ENCODE data around the gene LPCAT1. TPM values are rescaled to one million over a fixed set of nuclear protein-coding genes. Genes with fewer than 3 reads are reported as not detected.

Gene LPCAT1
- total and polyA plus RNA-seq, 2 of the 4 experiments (the other 2 are of a cell fraction) = 17.7 to 33.6 TPM

GRCh38 chr5:1447671-1448361 lies 75.9 kb downstream of the LPCAT1 start:
- intact Hi-C loops (cut with micrococcal nuclease) (no loop called here), in situ Hi-C loops (cut with MboI; ENCODE audit: low sequenced_read_pairs) (no loop called here)
- POLR2A ChIA-PET (ENCODE audit: unreplicated experiment) = no interaction called here

More at GRCh38 chr5:1447671-1448361, 75.9 kb downstream of the LPCAT1 start:
- H3K4me2 ChIP-seq (ENCODE audit: low read depth, low read length) = no peak overlapping the region
- WGBS, 2 experiments (ENCODE audit: extremely low coverage in 2 of 2, insufficient read length in 1 of 2) = no CpG with 5 or more reads among the region's 16 CpGs
- H2AK9ac ChIP-seq (replicated peaks; ENCODE audit: low read depth, low read length, poor library complexity) = peak overlapping the region; percentile 42
- CTCF ChIA-PET = no interaction called here
- H2BK120ac ChIP-seq (ENCODE audit: low read depth, low read length) = no peak overlapping the region
- peak overlapping the region; percentile 14 for H2AFZ ChIP-seq (replicated peaks; ENCODE audit: low read length, poor library complexity)
- no peak overlapping the region for H4K8ac ChIP-seq (ENCODE audit: low read depth in 2 of 2, low read length in 2 of 2)
- no peak overlapping the region for H3K9ac ChIP-seq (ENCODE audit: low read depth, low read length)
- H4K5ac ChIP-seq (ENCODE audit: low read depth, low read length) = no peak overlapping the region
- no peak overlapping the region for H2BK15ac ChIP-seq (ENCODE audit: low read depth, low read length)
- no peak for ATAC-seq (ENCODE audit: low read depth)
- peaks cover 2% of the 10 kb centered on the region for H3K9me3 ChIP-seq (ENCODE audit: control insufficient read depth, insufficient read depth, low read length)
- H3K4me1 ChIP-seq (ENCODE audit: control insufficient read depth, insufficient read depth, low read length) = no peaks in the 10 kb centered on the region
- H3K23ac ChIP-seq (ENCODE audit: low read depth, low read length) = no peak overlapping the region
- H3K27me3 ChIP-seq (ENCODE audit: control insufficient read depth, insufficient read depth, low read length) = peaks cover 64% of the 10 kb centered on the region
- TF ChIP-seq ELK1 (IDR thresholded peaks at IDR 0.05; ENCODE audit: borderline replicate concordance, low read depth, low read length) = no peak
- TF ChIP-seq MAZ (IDR thresholded peaks at IDR 0.05; ENCODE audit: borderline replicate concordance, low read depth, low read length) = no peak
- TF ChIP-seq SMC3 (IDR thresholded peaks at IDR 0.05; ENCODE audit: low read depth, low read length) = no peak
- no peak for TF ChIP-seq MAFK (IDR thresholded peaks at IDR 0.05; ENCODE audit: low read depth, low read length)
- TF ChIP-seq FOS (IDR thresholded peaks at IDR 0.05; ENCODE audit: low read depth, low read length) = no peak
- TF ChIP-seq CHD1 (IDR thresholded peaks at IDR 0.05; ENCODE audit: low read depth, low read length) = no peak
- no peak for TF ChIP-seq CEBPB (IDR thresholded peaks at IDR 0.05; ENCODE audit: low read depth, low read length)
- H2BK20ac ChIP-seq (ENCODE audit: low read depth, low read length) = no peak overlapping the region
- no peak overlapping the region for H3K4ac ChIP-seq (ENCODE audit: low read depth, low read length)
- no peak overlapping the region for H4K91ac ChIP-seq (ENCODE audit: insufficient read depth, low read depth, low read length)
- dilution Hi-C loops (cut with HindIII; ENCODE audit: low sequenced_read_pairs, unreplicated experiment) = no loop called here
- H2AK5ac ChIP-seq (ENCODE audit: low read depth, low read length) = no peak overlapping the region
- no peak overlapping the region for H3K56ac ChIP-seq (ENCODE audit: extremely low read depth, insufficient read depth, low read length)
- no TSS peak for BruUV-seq (replicated peaks)
- no peak overlapping the region for H3K27ac ChIP-seq (ENCODE audit: insufficient read depth, low read length)
- no peak overlapping the region for H3K18ac ChIP-seq (ENCODE audit: low read depth, low read length)
- no peaks in the 10 kb centered on the region for H4K20me1 ChIP-seq (ENCODE audit: insufficient read depth, low read length)
- no peaks in the 10 kb centered on the region for H3K79me1 ChIP-seq (ENCODE audit: low read depth in 1 of 2, low read length in 2 of 2)
- no peak overlapping the region for H3K14ac ChIP-seq (replicated peaks; ENCODE audit: low read depth, low read length)
- H3K9me1 ChIP-seq (ENCODE audit: insufficient read depth, low read length) = no peaks in the 10 kb centered on the region
- no peaks in the 10 kb centered on the region for H3K36me3 ChIP-seq (ENCODE audit: control insufficient read depth, insufficient read depth, low read length)
- H2BK5ac ChIP-seq (ENCODE audit: low read depth, low read length, poor library complexity, severe bottlenecking) = no peak overlapping the region
- no peak for DNase-seq
- no peak overlapping the region for H3K4me3 ChIP-seq (ENCODE audit: insufficient read depth, low read depth, low read length)

Measured in IMR-90 (cell line).